HepG2 (cell line): Measurements from ENCODE around the gene IRX2.

Experiments used
- ARID2 ChIP-seq: sonication (generic); formaldehyde crosslinking; IDR thresholded peaks from 2 replicates; pipeline ENCODE4 v1.8.1; 2022; ENCODE audit warnings: mild to moderate bottlenecking, missing genetic modification reagents, borderline replicate concordance
- DMAP1 ChIP-seq: IDR thresholded peaks from 2 replicates; pipeline ENCODE4 v1.6.1; 2016
- EP300 ChIP-seq, 3 experiments: sonication (generic) in 1 of 3; formaldehyde crosslinking in 1 of 3; IDR thresholded peaks; 2 replicates each; pipeline versions ENCODE4 v1.5.1 to v1.6.1; 2011 to 2020; ENCODE audit warnings: low read depth in 2 of 3, low read length in 2 of 3, borderline replicate concordance in 1 of 3, improper control_type of control experiment in 1 of 3, mild to moderate bottlenecking in 1 of 3, missing genetic modification reagents in 1 of 3, moderate library complexity in 1 of 3
- MBNL3 ChIP-seq: fragments of 250-450 bp; sonication (Bioruptor Pico); conservative IDR thresholded peaks from 2 replicates; pipeline ENCODE4 v1.8.0; 2022; ENCODE audit warnings: mild to moderate bottlenecking, inconsistent platforms
- REXO4 ChIP-seq: sonication (generic); formaldehyde crosslinking; IDR thresholded peaks from 2 replicates; pipeline ENCODE4 v1.8.0; 2022; ENCODE audit warnings: missing genetic modification reagents, mild to moderate bottlenecking, borderline replicate concordance
- RFX5 ChIP-seq: IDR thresholded peaks from 2 replicates; pipeline ENCODE4 v1.6.1; 2011; ENCODE audit warnings: low read depth, low read length, improper control_type of control experiment
- TAF1 ChIP-seq: sonication (generic); formaldehyde crosslinking; IDR thresholded peaks from 2 replicates; pipeline ENCODE4 v1.4.0; 2020; ENCODE audit warnings: missing genetic modification reagents
- TARDBP ChIP-seq: sonication (generic); formaldehyde crosslinking; IDR thresholded peaks from 2 replicates; pipeline ENCODE4 v1.8.0; 2022; ENCODE audit warnings: mild to moderate bottlenecking, missing genetic modification reagents
- ZC3H13 ChIP-seq: sonication (generic); formaldehyde crosslinking; IDR thresholded peaks from 2 replicates; pipeline ENCODE4 v1.8.1; 2023; ENCODE audit warnings: mild to moderate bottlenecking, missing genetic modification reagents, moderate library complexity
- ZNF274 ChIP-seq: sonication (generic); formaldehyde crosslinking; IDR thresholded peaks from 2 replicates; pipeline ENCODE4 v1.5.1; 2020; ENCODE audit warnings: mild to moderate bottlenecking, missing genetic modification reagents
- ZNF367 ChIP-seq: sonication (generic); formaldehyde crosslinking; IDR thresholded peaks from 2 replicates; pipeline ENCODE4 v1.4.0; 2020; ENCODE audit warnings: missing genetic modification reagents, borderline replicate concordance
- ZNF510 ChIP-seq: sonication (generic); formaldehyde crosslinking; IDR thresholded peaks from 2 replicates; pipeline ENCODE4 v1.4.0; 2020; ENCODE audit warnings: low read depth, mild to moderate bottlenecking, missing genetic modification reagents

DNA sequence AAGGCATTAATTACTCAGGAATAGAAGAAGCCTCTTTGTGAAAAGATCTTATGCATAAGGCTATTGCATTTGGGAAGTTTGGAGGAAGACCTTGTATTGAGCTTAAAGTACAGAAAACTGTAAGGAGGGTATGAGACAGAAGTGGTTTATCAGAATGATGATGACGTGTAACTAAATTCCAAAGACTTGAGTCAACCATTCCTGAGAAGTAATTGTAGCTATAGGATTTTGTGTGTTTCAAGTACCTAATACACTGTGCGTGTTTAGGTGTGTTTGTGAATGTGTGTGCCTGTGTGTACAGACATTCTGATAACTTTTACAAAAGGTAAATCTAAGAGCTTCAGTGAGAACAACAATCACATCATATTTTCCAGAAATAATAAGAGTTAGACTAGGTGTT is 46.5 kb upstream of the IRX2 start:
- TF ChIP-seq ZNF274 (CRISPR knock-in tag) (no peak), ZC3H13 (CRISPR knock-in tag) (no peak), ARID2 (no peak), MBNL3 (no peak), REXO4 (CRISPR knock-in tag) (no peak), TAF1 (CRISPR knock-in tag) (no peak), TARDBP (CRISPR knock-in tag) (no peak), EP300 (IDR thresholded peaks at IDR 0.05; ENCODE audit: low read depth in 2 of 2, low read length in 2 of 2) (no peak), EP300 (CRISPR knock-in tag; IDR thresholded peaks at IDR 0.05; ENCODE audit: borderline replicate concordance) (no peak), ZNF367 (CRISPR knock-in tag) (no peak), ZNF510 (CRISPR knock-in tag) (no peak), DMAP1 (no peak), RFX5 (no peak)
